Cerebellar nuclear complex (tissue), 1 donor: ENCODE data around the gene PSMC5.
"Not testable (repeated sequence)": the region's sequence is repeated elsewhere in the genome, so short reads cannot be mapped to it uniquely, and the experiment has no call there.

Source experiments
- DNase-seq, 2 experiments: peaks; one replicate each; lab custom pipeline; 2025; lab: John Stamatoyannopoulos, UW

Gene PSMC5

GRCh38 chr17:63840591-63841349 is 13.5 kb downstream of the PSMC5 start:
- DNase-seq: no peak

GRCh38 chr17:63841350-63842172 is 14.3 kb downstream of the PSMC5 start:
- DNase-seq: peak in 1 of 2 experiments; percentile 48

DNA sequence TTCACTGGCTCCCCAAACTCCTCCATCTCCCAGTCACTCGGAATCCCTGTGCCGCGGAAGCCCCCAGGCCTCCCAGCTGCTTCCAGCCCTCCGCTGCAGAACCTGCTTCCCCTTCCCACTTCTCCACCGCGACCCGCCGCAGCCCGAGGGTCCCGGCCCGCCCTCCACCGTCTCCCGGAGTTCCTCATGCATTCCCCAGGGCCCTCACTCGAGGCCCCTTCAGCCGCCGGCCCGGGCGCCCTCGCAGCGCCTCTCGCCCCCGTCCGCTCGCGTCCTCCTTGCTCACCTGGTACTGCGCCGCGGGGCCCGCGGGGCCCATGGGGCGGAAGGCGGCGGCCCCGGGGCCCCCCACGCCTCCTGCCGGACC is 14.9 kb downstream of the PSMC5 start:
- DNase-seq: no peak

GRCh38 chr17:63842540-63843386 is 15.5 kb downstream of the PSMC5 start, which contains the start of gene SMARCD2:
Gene SMARCD2, minus strand, starts transcription at chr17:63842685. Its CDS starts 11 bp downstream, at chr17:63842674.
- peak; percentile 76 to 90 for DNase-seq

- not testable (repeated sequence) for DNase-seq
These were observed 16.2 kb downstream of the PSMC5 start for GRCh38 chr17:63843387-63843888.

DNA sequence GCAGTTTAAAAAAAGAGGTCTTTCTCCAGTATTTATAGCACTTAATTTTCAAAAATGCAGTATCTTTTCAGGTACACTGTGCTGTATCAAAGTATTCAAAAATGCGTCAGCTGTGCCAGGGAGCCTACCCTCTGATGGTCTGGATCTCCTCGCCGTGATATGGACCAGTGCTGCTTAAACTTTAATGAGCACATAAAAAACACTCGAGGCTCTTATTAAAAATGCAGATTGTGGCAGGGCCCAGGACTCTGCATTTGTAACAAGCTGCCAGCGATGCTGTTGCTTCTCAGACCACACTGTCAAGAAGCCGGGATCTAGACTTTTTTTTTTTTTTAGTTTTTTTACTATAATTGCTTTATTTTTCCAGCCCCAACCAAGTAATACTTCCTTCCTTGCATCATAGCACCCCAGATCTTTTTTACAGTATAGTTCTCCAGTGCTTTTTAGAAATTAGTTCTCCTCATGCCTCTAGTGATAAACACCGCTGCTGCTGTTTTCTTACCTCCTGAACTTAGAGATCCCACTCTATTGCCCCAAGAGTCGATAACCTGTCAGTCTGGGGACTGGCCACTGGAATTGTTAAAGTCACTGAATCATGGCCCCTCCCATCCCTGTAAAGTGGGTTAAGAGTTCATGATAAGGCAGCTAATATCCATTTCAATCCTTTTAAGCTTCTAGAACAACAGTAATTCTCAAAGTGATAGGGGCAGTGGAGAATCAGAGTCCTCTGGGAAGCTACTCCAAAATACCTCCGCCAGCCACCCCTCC is 16.9 kb downstream of the PSMC5 start:
- DNase-seq: no peak

- DNase-seq: no peak
These were observed 18.3 kb downstream of the PSMC5 start for GRCh38 chr17:63845509-63845908.

- no peak for DNase-seq
These were observed 20.5 kb downstream of the PSMC5 start for GRCh38 chr17:63847525-63848249.

- peak in 1 of 2 experiments; percentile 49 for DNase-seq
These were observed 21.8 kb downstream of the PSMC5 start for GRCh38 chr17:63848834-63849689.

DNA sequence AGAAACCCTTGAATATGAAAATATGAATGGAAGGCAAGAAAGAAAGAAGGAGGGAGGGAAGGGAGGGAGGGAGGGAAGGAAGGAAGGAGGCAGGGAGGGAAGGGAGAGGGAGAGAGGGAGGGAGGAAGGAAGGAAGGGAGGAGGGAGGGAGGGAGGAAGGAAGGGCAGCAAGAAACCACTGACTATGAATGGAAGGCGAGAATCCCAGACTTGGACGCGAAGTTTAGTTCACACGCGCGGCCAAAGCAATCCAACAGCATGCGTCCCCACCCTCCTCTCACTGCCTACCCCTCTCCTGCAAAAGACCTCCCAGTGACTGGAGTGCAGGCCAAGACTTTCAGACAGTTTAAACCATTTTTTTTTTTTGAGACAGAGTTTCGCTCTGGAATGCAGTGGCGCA is 23.2 kb downstream of the PSMC5 start:
- no peak for DNase-seq

GRCh38 chr17:63853260-63853659 is 26.0 kb downstream of the PSMC5 start:
- DNase-seq: no peak

GRCh38 chr17:63854709-63855108 is 27.5 kb downstream of the PSMC5 start:
- no peak for DNase-seq

GRCh38 chr17:63855185-63855584 is 28.0 kb downstream of the PSMC5 start:
- no peak for DNase-seq

DNA sequence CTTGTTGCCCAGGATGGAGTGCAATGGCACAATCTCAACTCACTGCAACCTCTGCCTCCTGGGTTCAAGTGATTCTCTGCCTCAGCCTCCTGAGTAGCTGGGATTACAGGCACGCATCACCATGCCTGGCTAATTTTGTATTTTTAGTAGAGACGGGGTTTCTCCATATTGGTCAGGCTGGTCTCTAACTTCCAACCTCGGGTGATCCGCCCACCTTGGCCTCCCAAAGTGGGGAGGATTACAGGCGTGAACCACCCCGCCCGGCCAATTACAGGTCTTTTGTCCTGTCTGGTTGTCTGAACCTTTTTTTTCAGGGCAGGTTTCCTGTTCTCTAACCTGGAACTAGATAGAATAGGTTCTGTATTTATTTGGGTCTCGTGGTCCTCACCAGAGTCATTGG is 29.2 kb downstream of the PSMC5 start:
- DNase-seq: not testable (repeated sequence)

DNA sequence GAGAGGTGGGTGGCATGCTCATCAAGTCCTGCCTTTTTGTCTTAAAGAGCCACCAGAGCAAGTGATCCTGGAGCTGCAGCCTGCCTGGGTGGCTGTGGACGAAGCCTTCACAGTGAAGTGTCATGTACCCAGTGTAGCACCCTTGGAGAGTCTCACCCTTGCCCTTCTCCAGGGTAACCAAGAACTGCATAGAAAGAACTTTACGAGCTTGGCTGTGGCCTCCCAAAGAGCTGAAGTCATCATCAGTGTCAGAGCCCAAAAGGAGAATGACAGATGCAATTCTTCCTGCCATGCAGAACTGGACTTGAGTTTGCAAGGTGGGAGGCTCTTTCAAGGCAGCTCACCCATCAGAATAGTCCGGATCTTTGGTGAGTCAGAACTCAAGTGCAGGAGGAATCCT is 32.0 kb downstream of the PSMC5 start:
- DNase-seq: no peak

- DNase-seq: not testable (repeated sequence)
These were observed 39.4 kb downstream of the PSMC5 start for GRCh38 chr17:63866625-63867024.

DNA sequence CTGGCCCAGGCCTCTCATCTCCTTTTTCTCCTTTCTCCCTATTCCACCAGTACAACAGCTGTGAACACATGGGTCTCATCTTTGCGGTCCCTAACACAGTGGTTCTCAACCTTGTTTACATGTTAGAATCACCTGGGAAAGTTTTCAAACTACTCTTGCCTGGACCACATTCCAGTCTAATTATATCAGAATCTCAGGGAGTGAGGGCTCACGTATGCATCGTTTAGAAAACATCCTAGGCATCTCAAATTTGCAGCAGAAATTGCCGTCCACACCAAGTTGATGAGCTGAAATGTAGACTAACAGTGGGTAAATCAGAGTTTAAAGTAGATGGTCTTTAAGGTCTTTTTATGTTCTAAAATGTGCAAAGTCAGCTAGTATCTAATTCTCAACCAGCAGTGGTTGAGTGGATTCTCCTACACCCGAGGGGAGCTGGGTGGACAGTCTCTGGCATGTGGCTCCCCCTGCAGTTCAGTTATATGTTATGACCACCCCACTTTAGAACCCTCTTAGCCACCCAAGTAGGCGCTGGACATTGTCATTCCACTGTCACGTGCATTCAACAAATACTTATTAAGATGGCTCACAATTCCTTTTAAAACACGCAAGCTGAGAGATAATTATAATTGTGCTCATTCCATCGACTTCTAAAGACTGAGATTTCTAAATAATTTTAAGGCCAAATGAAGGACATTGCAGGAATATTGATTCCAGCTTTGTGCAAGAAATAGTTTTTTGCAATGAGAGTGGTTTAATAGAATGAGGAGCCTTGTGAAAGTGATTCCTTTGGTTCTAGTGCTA is 42.5 kb downstream of the PSMC5 start:
- DNase-seq: not testable (repeated sequence)

- not testable (repeated sequence) for DNase-seq
These were observed 43.0 kb downstream of the PSMC5 start for GRCh38 chr17:63870292-63870665.
